ENCODE data around the gene DUSP3. TPM values are rescaled to one million over a fixed set of nuclear protein-coding genes. Genes with fewer than 3 reads are reported as not detected.

Gene DUSP3
- total RNA-seq, 2 donors from 2014 or later: 9.2 to 11.0 TPM

DNA sequence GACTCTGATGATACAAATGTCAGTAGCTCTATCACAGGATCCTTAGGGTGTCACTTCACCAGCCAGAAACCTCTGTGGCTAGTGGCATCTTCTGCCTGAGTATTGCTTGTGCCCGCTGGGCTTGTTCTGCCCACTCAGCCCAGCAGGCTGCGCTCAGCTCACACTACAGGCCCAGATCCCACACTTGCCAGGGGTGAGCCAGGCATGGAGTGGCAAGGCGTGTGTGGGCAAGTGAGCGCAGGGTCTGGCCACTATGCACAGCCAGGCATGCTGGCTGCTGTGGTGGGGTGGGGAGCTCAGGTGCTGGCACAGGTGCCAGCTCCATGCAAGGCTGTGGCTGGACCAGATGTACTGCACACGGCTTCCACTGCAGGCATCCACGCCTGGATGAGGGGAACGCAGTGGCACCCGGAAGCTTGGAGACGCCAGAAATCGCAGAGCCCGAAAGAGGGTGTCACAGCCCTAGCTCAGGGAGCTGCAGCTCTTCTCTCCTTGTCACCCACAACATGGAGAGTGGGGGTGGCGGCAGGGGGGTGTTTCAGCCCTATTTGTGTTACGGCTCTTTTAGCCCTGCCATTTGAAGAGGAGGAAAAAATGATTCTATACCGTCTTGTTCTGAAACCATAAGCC is 11.6 kb upstream of the DUSP3 start:
- H3K4me1 Mint-ChIP-seq (ENCODE audit: low read depth): no peaks in the 10 kb centered on the region
- H3K27me3 Mint-ChIP-seq (ENCODE audit: low read depth): peaks cover 25% of the 10 kb centered on the region
- DNase-seq (no peak), ATAC-seq (replicated peaks in 1 of 2) (no peak)
- H3K4me3 Mint-ChIP-seq: no peak overlapping the region
- no peaks in the 10 kb centered on the region for H3K36me3 Mint-ChIP-seq (ENCODE audit: insufficient read depth in 2 of 2)
- H3K9me3 Mint-ChIP-seq: no peaks in the 10 kb centered on the region
- no peak overlapping the region for H3K27ac Mint-ChIP-seq

DNA sequence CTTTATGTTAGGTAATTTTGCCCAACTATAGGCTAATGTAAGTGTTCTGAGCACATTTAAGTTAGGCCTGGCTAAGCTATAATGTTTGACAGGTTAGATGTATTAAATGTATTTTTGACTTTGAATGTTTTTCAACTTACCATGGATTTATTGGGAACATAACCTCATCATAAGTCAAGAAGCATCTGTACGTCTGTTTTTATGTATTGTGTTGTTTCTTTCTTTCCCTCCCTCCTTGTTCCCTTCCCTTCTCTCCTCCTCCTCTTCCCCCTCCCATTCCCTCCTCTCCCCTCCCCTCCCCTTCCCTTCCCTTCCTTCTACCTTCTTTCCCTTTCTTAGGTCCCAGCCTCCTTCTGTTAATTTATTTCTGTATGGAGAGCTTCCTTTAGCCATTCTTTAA is 10.7 kb upstream of the DUSP3 start:
- ATAC-seq (replicated peaks in 1 of 2) (no peak), DNase-seq (no peak)
- Mint-ChIP-seq H3K9me3 (no peaks in the 10 kb centered on the region), H3K4me1 (ENCODE audit: low read depth) (no peaks in the 10 kb centered on the region), H3K27me3 (ENCODE audit: low read depth) (peaks cover 18% of the 10 kb centered on the region), H3K27ac (no peak overlapping the region), H3K4me3 (no peak overlapping the region), H3K36me3 (ENCODE audit: insufficient read depth in 2 of 2) (no peaks in the 10 kb centered on the region)

DNA sequence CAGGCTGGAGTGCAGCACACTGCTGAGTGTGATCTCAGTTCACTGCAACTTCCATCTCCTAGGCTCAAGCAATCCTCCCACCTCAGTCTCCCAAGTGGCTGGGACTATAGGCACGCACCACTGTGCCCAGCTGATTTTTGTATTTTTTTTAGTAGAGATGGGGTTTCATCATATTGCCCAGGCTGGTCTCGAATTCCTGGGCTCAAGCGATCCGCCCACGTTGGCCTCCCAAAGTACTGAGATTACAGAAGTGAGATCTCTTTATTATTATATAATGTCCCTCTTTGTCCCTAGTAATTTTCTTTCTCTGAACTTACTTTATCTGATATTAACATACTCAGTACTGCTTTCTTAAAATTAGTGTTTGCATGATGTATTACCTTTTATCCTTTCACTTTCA is 9.8 kb upstream of the DUSP3 start:
- peaks cover 18% of the 10 kb centered on the region for H3K27me3 Mint-ChIP-seq (ENCODE audit: low read depth)
- DNase-seq (no peak), ATAC-seq (replicated peaks in 1 of 2) (no peak)
- H3K36me3 Mint-ChIP-seq (ENCODE audit: insufficient read depth in 2 of 2): no peaks in the 10 kb centered on the region
- no peak overlapping the region for H3K27ac Mint-ChIP-seq
- H3K4me1 Mint-ChIP-seq (ENCODE audit: low read depth): no peaks in the 10 kb centered on the region
- no peaks in the 10 kb centered on the region for H3K9me3 Mint-ChIP-seq
- H3K4me3 Mint-ChIP-seq: no peak overlapping the region

DNA sequence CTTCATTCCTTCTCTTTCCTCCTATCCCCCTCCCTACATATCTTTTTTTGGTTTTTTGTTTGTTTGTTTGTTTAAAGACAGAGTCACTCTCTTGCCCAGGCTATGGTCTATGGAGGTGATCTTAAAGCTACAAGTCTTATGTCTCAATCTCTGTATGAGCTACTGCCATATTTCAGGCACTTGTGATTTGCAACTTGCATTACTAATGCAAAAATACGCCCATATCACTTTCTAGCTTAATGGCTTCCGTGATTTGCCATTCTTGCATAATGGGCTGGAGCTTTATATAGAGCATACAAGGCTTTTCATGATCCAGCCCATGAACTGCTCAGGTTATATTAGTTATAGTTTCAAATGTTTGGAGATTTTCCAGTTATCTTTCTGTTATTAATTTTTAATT is 9.0 kb upstream of the DUSP3 start:
- no peaks in the 10 kb centered on the region for H3K9me3 Mint-ChIP-seq
- no peak overlapping the region for H3K4me3 Mint-ChIP-seq
- no peak overlapping the region for H3K27ac Mint-ChIP-seq
- H3K36me3 Mint-ChIP-seq (ENCODE audit: insufficient read depth in 2 of 2): no peaks in the 10 kb centered on the region
- no peak for DNase-seq
- peaks cover 24% of the 10 kb centered on the region for H3K27me3 Mint-ChIP-seq (ENCODE audit: low read depth)
- ATAC-seq (replicated peaks in 1 of 2): no peak
- H3K4me1 Mint-ChIP-seq (ENCODE audit: low read depth): no peaks in the 10 kb centered on the region

DNA sequence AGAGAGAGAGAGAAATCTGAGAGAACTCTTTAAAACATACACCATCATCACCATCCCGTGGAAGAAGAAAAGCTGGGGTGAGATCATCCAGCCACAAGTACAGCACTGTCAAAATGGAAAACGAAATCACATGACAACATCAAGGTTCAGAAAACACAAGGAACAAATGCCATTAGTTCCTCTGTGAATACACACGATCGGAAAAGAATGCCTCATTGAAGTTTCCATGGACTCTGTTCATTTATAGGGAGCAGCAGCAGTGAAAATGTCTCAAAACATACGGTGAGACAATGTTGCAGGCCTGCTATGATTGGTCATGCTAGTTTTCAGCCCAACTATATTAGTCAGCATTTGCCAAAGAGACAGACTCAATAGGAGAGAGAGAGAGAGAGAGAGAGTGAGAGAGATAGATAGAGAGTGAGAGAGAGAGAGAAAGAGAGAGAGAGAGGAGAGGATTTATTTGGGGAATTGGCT is 5.9 kb upstream of the DUSP3 start:
- no peaks in the 10 kb centered on the region for H3K4me1 Mint-ChIP-seq (ENCODE audit: low read depth)
- peak overlapping the region in 1 of 2 donors; percentile 0 for H3K4me3 Mint-ChIP-seq
- H3K27me3 Mint-ChIP-seq (ENCODE audit: low read depth): peaks cover 35% of the 10 kb centered on the region
- no peak for DNase-seq
- H3K27ac Mint-ChIP-seq: no peak overlapping the region
- peak in 1 of 2 donors; percentile 74 for ATAC-seq (replicated peaks in 1 of 2)
- no peaks in the 10 kb centered on the region for H3K36me3 Mint-ChIP-seq (ENCODE audit: insufficient read depth in 2 of 2)
- H3K9me3 Mint-ChIP-seq: no peaks in the 10 kb centered on the region

DNA sequence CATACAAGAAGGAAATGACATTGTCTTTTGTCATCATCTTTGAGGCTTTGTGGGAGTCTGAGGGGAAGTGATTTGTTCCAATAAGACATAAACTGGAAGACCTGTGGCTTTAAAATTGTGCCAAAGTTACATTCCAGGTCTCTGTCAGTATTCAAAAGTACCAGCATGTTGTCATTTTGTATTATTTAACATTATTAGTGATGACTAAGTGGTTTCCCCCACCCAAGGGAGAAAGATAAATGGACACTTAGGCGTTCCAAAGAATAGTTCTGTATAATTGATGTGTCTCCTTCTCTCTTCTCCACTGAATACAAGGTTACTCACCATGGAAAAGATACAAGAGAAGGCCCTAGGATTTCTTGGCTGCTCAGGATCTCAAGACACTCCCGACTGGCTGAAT is 5.3 kb upstream of the DUSP3 start:
- ATAC-seq (replicated peaks in 1 of 2): no peak
- DNase-seq: no peak
- Mint-ChIP-seq H3K27ac (no peak overlapping the region), H3K27me3 (ENCODE audit: low read depth) (peaks cover 36% of the 10 kb centered on the region), H3K36me3 (ENCODE audit: insufficient read depth in 2 of 2) (no peaks in the 10 kb centered on the region), H3K9me3 (no peaks in the 10 kb centered on the region), H3K4me3 (no peak overlapping the region), H3K4me1 (ENCODE audit: low read depth) (peaks cover 5% of the 10 kb centered on the region)

DNA sequence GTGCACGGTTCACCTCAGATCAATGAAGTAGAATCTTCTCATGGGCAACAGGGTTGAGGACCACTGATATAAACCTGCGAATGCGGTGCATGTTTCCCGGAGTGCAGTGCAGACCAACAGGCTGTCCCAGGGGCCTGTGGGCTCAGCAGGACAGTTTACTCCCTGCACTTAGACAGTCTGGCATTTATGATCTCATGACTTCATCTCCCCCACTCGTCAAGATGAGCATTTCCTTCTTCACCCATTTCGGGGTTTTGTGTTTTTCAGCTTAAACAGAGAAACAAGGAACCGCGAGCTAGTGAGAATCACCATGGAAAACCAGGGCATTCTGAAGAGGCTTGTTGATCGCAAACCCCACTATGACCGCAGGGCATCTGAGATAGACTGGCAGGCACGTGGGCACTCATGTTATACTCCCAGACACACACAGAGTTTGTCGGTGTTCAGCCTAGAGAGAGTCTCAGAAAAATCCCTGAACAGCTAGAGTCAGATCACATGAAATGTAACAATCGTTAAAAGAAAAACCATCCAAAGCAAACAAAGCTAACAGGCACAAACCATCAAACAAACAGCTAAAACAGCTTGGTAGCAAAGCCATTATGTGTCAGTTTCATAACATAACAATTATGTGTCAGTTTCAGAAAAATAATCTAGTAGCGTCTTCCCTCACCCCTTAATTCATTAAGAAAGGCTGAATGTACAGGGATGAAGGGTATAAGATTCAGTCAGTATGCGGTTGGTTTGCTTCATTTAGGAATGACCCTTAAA is 4.3 kb upstream of the DUSP3 start:
- Mint-ChIP-seq H3K4me3 (no peak overlapping the region), H3K27ac (no peak overlapping the region), H3K27me3 (ENCODE audit: low read depth) (peaks cover 36% of the 10 kb centered on the region), H3K9me3 (no peaks in the 10 kb centered on the region), H3K4me1 (ENCODE audit: low read depth) (peaks cover 5% of the 10 kb centered on the region), H3K36me3 (ENCODE audit: insufficient read depth in 2 of 2) (no peaks in the 10 kb centered on the region)
- ATAC-seq (replicated peaks in 1 of 2): no peak
- DNase-seq: no peak

DNA sequence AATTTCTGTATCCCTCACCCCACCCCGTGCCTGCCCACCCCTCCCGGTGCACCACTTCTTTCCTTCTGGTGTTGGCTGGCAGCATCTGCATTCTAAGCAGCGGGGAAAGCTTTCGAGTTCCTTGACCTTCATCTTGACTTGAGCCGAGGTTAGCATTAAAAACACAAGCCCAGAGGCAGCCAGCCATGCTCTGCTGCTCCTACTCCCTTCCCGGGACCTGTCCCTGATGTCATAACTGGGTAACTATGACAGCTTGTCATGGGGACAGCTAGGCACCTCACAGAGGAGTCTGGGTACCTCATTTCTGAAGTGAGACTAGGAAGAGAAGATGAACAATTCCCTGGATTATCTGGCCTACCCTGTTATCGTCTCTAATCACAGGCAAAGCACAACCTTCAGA is 1.4 kb upstream of the DUSP3 start, which contains the start of gene CFAP97D1:
TSS of gene CFAP97D1 (plus strand) at position 301 of the 400 bp plus-strand sequence. CDS start at position 329, 28 bp downstream.
- Mint-ChIP-seq H3K4me3 (peak within 1 kb of the TSS; percentile 81 to 85), H3K4me1 (ENCODE audit: low read depth) (peaks cover 8% of the 10 kb centered on the region), H3K27ac (no peak within 1 kb of the TSS), H3K27me3 (ENCODE audit: low read depth) (peaks cover 36% of the 10 kb centered on the region), H3K36me3 (ENCODE audit: insufficient read depth in 2 of 2) (no peaks in the 10 kb centered on the region), H3K9me3 (no peaks in the 10 kb centered on the region)
- DNase-seq: no peak
- no peak for ATAC-seq (replicated peaks in 1 of 2)

DNA sequence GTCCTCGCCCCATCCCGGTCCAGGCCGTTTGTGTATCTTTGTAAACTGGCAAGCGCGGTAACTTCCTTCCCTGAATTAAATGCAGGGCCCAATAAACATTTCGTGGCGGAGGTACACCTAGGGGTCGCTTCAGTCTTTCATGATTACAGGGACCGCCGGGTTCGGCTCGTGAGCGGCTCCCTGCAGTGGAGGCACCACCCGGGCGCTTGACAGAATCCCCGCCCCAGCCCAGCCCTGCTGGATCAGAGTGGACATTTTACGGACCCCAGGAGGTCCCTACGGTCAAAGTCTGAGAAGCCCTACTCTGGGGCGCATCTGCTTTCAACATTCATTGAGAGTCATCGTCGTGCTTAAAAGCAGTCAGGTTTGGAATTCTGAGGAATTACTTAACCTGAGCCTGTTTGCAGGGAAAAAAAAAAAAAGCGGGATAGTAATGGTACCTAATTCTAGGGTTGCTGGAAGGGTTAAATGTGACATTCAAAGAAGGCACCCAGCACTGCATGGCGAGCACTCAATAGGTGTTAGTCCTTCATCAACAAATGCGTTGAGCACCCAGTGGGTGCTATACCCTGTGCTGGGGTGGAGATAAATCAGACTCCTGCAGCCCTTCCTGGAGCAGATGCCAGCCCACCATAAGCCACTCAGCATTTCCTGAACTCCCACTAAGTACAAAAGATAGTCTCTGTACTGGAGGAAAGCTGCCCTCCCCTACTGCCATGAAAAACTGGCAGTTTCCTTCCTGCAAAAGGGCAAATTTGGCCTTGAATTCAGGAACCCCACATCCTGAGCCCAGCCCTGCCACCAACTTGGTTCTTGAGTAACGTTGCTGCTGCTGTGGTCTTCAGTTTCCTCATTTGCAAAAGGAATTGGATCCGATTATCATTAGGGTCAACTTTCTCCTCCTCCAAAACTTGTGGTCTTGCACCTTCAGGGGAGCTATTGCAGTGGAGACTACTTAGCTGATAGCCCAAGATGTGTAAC is 658 bp upstream of the DUSP3 start:
- peaks cover 36% of the 10 kb centered on the region for H3K27me3 Mint-ChIP-seq (ENCODE audit: low read depth)
- peaks cover 8% of the 10 kb centered on the region for H3K4me1 Mint-ChIP-seq (ENCODE audit: low read depth)
- H3K36me3 Mint-ChIP-seq (ENCODE audit: insufficient read depth in 2 of 2): no peaks in the 10 kb centered on the region
- H3K27ac Mint-ChIP-seq: no peak overlapping the region
- peak in 1 of 2 donors; percentile 38 for DNase-seq
- no peaks in the 10 kb centered on the region for H3K9me3 Mint-ChIP-seq
- ATAC-seq (replicated peaks in 1 of 2): peak in 1 of 2 donors; percentile 43
- peak overlapping the region; percentile 81 to 85 for H3K4me3 Mint-ChIP-seq

DNA sequence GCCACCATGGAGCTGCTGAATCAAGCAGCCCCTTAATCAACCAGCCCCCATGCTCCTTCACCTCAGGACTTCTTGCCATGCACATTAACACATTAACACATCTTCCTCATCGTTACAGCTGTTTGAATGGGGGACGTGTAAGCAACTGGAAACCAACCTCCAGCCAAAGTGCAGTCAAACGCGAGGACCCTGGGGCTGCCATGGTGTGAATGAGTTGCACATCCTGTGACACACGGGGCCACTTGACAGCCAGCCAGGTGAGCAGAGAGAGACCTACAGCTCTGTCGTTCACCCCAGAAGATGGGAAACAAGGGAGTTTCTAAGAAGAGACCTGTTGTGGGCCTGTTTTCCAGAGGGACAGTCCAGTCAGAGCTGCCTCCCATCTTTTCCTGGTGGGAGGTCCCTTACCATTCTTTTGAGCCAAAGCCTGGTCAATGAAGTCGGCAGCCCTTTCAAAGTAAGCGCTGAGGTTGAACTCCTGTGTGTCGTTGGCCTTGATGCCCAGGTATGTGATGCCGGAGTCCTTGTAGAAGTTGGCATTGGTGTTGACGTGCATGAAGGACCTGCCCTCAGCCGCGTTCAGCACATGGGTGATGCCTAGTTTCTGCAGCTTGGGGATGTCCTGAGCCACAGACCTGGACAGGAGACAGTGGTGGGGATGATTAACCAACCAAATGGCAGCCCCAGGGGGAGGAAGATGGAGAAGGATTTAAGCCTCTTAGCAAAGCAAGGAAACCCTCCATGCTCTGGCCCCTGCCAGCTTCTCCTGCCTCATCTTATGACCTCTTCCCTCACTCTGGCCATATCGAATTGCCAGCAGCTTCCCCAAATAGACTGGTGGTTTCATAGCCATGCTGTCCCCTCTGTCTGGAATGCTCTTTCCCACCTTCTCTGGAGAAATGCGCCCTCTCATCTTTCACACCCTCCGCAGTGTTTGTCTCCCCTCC is 4.2 kb downstream of the DUSP3 start:
- ATAC-seq (replicated peaks in 1 of 2): no peak
- peaks cover 4% of the 10 kb centered on the region for H3K27me3 Mint-ChIP-seq (ENCODE audit: low read depth)
- no peak overlapping the region for H3K4me3 Mint-ChIP-seq
- peaks cover 22% of the 10 kb centered on the region for H3K4me1 Mint-ChIP-seq (ENCODE audit: low read depth)
- H3K27ac Mint-ChIP-seq: no peak overlapping the region
- H3K36me3 Mint-ChIP-seq (ENCODE audit: insufficient read depth in 2 of 2): peaks cover 2 to 5% of the 10 kb centered on the region in 2 donors
- no peak for DNase-seq
- no peaks in the 10 kb centered on the region for H3K9me3 Mint-ChIP-seq

DNA sequence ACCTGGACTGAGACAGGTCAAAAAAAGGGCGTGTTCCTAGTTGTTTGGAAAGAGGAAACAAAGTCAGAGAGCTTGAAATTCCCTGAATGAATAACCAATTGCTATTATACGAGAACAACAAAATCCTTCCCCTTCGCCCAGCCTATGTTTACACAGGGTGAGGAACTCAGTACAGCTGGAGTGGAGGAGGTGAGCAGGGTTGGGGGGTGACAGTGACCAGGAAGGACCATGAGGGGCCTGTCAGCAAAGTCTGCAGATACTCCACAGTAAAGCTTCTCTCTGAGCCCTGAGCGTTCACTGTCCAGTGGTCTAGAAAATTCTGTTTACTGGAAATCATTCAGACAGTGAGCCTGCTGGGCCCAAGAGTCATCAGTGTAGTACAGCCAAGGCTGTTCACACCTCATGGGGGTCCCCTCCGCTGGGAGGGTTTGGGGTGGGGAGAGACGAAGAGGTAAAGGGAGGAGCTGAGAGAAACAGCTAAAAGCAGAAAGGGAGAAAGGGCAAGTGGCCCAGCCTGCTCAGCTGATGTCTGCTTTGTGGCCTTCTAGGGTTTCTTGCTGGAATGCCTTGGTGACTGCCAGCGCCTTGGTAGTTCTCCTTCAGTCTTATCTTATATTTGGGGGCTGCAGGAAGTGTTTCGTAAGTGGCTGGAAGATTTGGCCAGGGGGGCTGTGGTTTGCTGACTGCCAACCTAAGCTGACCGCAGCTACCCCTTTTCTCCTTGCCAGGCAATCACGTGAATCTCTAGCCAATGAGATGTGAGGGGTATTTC is 5.7 kb downstream of the DUSP3 start:
- H3K27me3 Mint-ChIP-seq (ENCODE audit: low read depth): no peaks in the 10 kb centered on the region
- H3K36me3 Mint-ChIP-seq (ENCODE audit: insufficient read depth in 2 of 2): peaks cover 2 to 5% of the 10 kb centered on the region in 2 donors
- H3K4me1 Mint-ChIP-seq (ENCODE audit: low read depth): peaks cover 17% of the 10 kb centered on the region
- ATAC-seq (replicated peaks in 1 of 2) (peak; percentile 31 to 45), DNase-seq (no peak)
- peak overlapping the region in 1 of 2 donors; percentile 44 for H3K4me3 Mint-ChIP-seq
- H3K27ac Mint-ChIP-seq: peak overlapping the region; percentile 52
- no peaks in the 10 kb centered on the region for H3K9me3 Mint-ChIP-seq
